Kidney (tissue), 14 donors: ENCODE results near the gene FAXC. TPM values are rescaled to one million over a fixed set of nuclear protein-coding genes. Genes with fewer than 3 reads are reported as not detected.

ENCODE experiments used
- DNase-seq, 5 donors: peaks; one replicate each; pipeline ENCODE4 v3.0.0-alpha.2; 2013 to 2020
- FAIRE-seq: peaks from 2 replicates; lab custom pipeline; 2012; peaks lifted over from hg19 to GRCh38; lab: Jason Lieb, UNC
- H3K27ac ChIP-seq, 2 donors: one replicate each; pipeline ENCODE4 v1.7.0; 2013; ENCODE audit warnings: low read depth in 2 of 2, low read length in 2 of 2, inconsistent platforms in 1 of 2
- H3K27me3 ChIP-seq: one replicate; pipeline ENCODE4 v1.7.1; 2013; ENCODE audit warnings: low read length, inconsistent platforms; ENCODE audit not compliant: control insufficient read depth, insufficient read depth
- H3K36me3 ChIP-seq, 3 donors: one replicate each; pipeline versions ENCODE4 v1.7.0 to v1.7.1; 2013; ENCODE audit warnings: low read length in 3 of 3, control low read depth in 1 of 3, inconsistent platforms in 1 of 3; ENCODE audit not compliant: insufficient read depth in 3 of 3, control insufficient read depth in 2 of 3
- H3K4me1 ChIP-seq, 3 donors: one replicate each; pipeline versions ENCODE4 v1.7.0 to v1.7.1; 2013; ENCODE audit warnings: low read length in 3 of 3, inconsistent platforms in 1 of 3, low read depth in 1 of 3; ENCODE audit not compliant: control insufficient read depth in 2 of 3, insufficient read depth in 2 of 3
- H3K4me3 ChIP-seq, 3 donors: one replicate each; pipeline versions ENCODE4 v1.7.0 to v1.8.1; 2013; ENCODE audit warnings: low read length in 3 of 3, control low read depth in 1 of 3, inconsistent platforms in 1 of 3
- H3K9ac ChIP-seq, 3 donors: one replicate each; pipeline versions ENCODE4 v1.7.0 to v1.7.1; 2013; ENCODE audit warnings: low read length in 3 of 3, control low read depth in 1 of 3, inconsistent platforms in 1 of 3
- H3K9me3 ChIP-seq, 3 donors: one replicate each; pipeline versions ENCODE4 v1.7.0 to v1.7.1; 2013; ENCODE audit warnings: low read length in 3 of 3, control low read depth in 1 of 3, inconsistent platforms in 1 of 3; ENCODE audit not compliant: control insufficient read depth in 2 of 3, insufficient read depth in 1 of 3
- intact Hi-C: fragments of 100-400 bp; cut with DNase I; formaldehyde crosslinking; loops from one replicate; pipeline ENCODE4 v1.11.1; 2022
- polyA plus RNA-seq: library from polyadenylated mRNA; stranded (reverse); fragments of 350-450 nt; fragmentation: Illumina TruSeq; extraction: RNeasy Lipid Tissue Mini Kit (QIAGEN cat#74804); gene quantifications from one replicate; pipeline ENCODE4 v1.2.3, GENCODE V29; 2014; ENCODE audit warnings: low read depth, low replicate concordance; ENCODE audit not compliant: insufficient read depth
- total RNA-seq: library from RNA; stranded (reverse); fragmentation: NEBNext Ultra II Directional; extraction: Animal tissue kit (Norgen Biotek cat#: 25700); gene quantifications from one replicate; pipeline ENCODE4 v1.2.1, GENCODE V29; 2021
- TF ChIP-seq, protein P1 (sequence below): IDR thresholded peaks from 3 replicates; pipeline ENCODE4 v1.5.1; 2012; ENCODE audit warnings: mild to moderate bottlenecking, moderate library complexity, borderline replicate concordance; ENCODE audit not compliant: insufficient read depth; ENCODE audit errors: extremely low read depth
- donor health status: control.
- donor health status: control.
- donor health status: control.
- donor health status: control.
- donor health status: control.
- donor health status: DM: yes; HTN: yes; CAD: no.
- donor health status: Normal renal cell carcinoma (clear cell type).

Gene FAXC
- total and polyA plus RNA-seq, 2 donors from 2014 or later, result 1.4 to 3.3 TPM

DNA sequence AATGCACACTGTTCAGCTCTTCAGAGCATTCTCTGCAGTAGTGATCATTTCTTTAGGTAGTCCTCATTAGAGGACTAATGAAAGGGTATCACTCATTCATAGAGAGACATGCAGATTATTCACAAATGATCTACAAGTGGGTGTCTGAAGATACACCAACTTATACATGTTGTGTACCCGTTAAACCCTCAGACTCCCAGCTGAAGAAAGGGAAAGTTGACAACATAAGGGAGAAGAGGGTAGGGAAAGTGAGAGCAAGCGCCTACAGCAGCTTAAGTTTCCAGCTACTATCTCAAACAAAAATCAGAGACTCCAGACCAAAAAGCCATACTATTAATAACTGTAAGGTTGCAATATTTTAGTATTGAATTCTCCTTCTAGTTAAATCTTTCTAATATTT is 37.1 kb downstream of the FAXC start:
- FAIRE-seq (no peak), DNase-seq (no peak)
- Histone ChIP-seq H3K4me3 (no peak overlapping the region), H3K36me3 (no peaks in the 10 kb centered on the region), H3K27me3 (no peaks in the 10 kb centered on the region), H3K9ac (no peak overlapping the region), H3K9me3 (no peaks in the 10 kb centered on the region), H3K27ac (no peak overlapping the region), H3K4me1 (no peaks in the 10 kb centered on the region)
- intact Hi-C loops, result no loop called here
- TF ChIP-seq, protein P1, sequence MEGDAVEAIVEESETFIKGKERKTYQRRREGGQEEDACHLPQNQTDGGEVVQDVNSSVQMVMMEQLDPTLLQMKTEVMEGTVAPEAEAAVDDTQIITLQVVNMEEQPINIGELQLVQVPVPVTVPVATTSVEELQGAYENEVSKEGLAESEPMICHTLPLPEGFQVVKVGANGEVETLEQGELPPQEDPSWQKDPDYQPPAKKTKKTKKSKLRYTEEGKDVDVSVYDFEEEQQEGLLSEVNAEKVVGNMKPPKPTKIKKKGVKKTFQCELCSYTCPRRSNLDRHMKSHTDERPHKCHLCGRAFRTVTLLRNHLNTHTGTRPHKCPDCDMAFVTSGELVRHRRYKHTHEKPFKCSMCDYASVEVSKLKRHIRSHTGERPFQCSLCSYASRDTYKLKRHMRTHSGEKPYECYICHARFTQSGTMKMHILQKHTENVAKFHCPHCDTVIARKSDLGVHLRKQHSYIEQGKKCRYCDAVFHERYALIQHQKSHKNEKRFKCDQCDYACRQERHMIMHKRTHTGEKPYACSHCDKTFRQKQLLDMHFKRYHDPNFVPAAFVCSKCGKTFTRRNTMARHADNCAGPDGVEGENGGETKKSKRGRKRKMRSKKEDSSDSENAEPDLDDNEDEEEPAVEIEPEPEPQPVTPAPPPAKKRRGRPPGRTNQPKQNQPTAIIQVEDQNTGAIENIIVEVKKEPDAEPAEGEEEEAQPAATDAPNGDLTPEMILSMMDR, result no peak

DNA sequence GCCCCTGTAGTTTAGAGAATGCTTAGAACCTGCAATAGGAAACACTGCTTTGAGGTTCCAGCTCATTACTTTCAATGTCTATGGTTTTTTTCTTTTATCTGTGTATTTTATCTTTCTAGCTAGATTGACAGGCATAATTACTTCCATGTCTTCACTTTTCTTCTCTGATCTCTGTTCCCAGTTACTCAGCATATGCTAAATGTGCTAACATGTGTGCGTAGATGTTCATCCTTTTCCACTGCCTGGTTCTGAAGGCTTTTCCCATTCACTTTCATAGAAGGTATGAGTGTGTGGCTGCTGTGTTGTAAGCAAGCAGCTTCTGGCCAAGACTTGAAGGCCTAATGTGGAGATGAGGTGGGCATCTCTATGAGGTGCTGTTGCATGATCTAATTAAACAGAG is 38.9 kb downstream of the FAXC start:
- intact Hi-C loops, result no loop called here
- no peaks in the 10 kb centered on the region for H3K9me3 ChIP-seq
- no peak overlapping the region for H3K27ac ChIP-seq
- no peak overlapping the region for H3K9ac ChIP-seq
- H3K4me1 ChIP-seq, result no peaks in the 10 kb centered on the region
- FAIRE-seq (no peak), DNase-seq (no peak)
- H3K4me3 ChIP-seq, result no peak overlapping the region
- TF ChIP-seq, protein P1, result no peak
- H3K27me3 ChIP-seq, result no peaks in the 10 kb centered on the region
- H3K36me3 ChIP-seq, result no peaks in the 10 kb centered on the region

DNA sequence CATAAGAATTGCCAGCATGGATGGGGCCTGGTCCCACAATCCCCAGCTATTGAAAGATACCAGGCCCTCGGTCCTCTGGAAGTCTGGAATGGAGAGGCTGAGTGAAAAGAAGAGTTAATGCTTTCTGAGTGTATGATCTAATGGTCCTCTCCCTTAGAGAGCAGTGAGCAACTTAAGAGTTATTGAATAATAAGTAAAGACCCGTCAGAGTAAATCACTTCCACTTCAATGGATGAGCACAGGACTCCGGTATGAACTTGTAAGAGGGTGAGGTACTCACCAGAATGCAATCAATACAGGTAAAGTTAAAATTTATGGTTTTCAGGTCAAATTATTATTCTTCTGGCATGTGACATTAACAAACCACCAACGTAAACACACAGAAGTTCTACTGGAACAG is 39.9 kb downstream of the FAXC start:
- DNase-seq (no peak), FAIRE-seq (no peak)
- no peaks in the 10 kb centered on the region for H3K9me3 ChIP-seq
- intact Hi-C loops, result no loop called here
- H3K4me3 ChIP-seq, result no peak overlapping the region
- no peak overlapping the region for H3K9ac ChIP-seq
- H3K27ac ChIP-seq, result no peak overlapping the region
- TF ChIP-seq, protein P1, result no peak
- no peaks in the 10 kb centered on the region for H3K4me1 ChIP-seq
- no peaks in the 10 kb centered on the region for H3K36me3 ChIP-seq
- H3K27me3 ChIP-seq, result no peaks in the 10 kb centered on the region

GRCh38 chr6:99308788-99309187 is 40.7 kb downstream of the FAXC start:
- Histone ChIP-seq H3K4me1 (no peaks in the 10 kb centered on the region), H3K36me3 (no peaks in the 10 kb centered on the region), H3K27me3 (no peaks in the 10 kb centered on the region), H3K9me3 (no peaks in the 10 kb centered on the region), H3K27ac (no peak overlapping the region), H3K4me3 (no peak overlapping the region), H3K9ac (no peak overlapping the region)
- FAIRE-seq (no peak), DNase-seq (no peak)
- TF ChIP-seq, protein P1, result no peak
- intact Hi-C loops, result no loop called here
